Measurements from ENCODE around the gene SEC22C. TPM values are rescaled to one million over a fixed set of nuclear protein-coding genes. Genes with fewer than 3 reads are reported as not detected.

SEC22C gene
- polyA plus RNA-seq, 1 donor (not counting 4 experiments of a cell fraction or from before 2014, with no cell fraction given), result 58.4 TPM

GRCh38 chr3:42517117-42517516, 64.7 kb downstream of the SEC22C start:
- TF ChIP-seq CTCF (optimal IDR thresholded peaks at IDR 0.05 in 1 of 3, IDR thresholded peaks at IDR 0.05 in 1 of 3, conservative IDR thresholded peaks at IDR 0.05 in 1 of 3; ENCODE audit: extremely low read depth in 1 of 3, insufficient read depth in 2 of 3, low read length in 3 of 3), result no peak
- no peak for TF ChIP-seq EZH2 (IDR thresholded peaks at IDR 0.05; ENCODE audit: low read length)
- no peak overlapping the region for H3K4me2 ChIP-seq (ENCODE audit: control insufficient read depth, extremely low read depth, insufficient read depth, low read depth, low read length)
- H3K79me2 ChIP-seq (ENCODE audit: control insufficient read depth, insufficient read depth, low read length), result no peaks in the 10 kb centered on the region
- H3K4me1 ChIP-seq (ENCODE audit: control insufficient read depth, extremely low read depth, insufficient read depth, low read length), result peaks cover 33% of the 10 kb centered on the region
- H3K9me1 ChIP-seq (ENCODE audit: control insufficient read depth, extremely low read depth, insufficient read depth, low read length), result no peaks in the 10 kb centered on the region
- dilution Hi-C loops (cut with MboI; ENCODE audit: extremely low pct_ligation_motif_present, low sequenced_read_pairs), result no loop called here
- no peak overlapping the region for H3K9ac ChIP-seq (ENCODE audit: control insufficient read depth, extremely low read depth, insufficient read depth, low read length)
- no peaks in the 10 kb centered on the region for H3K36me3 ChIP-seq (ENCODE audit: control insufficient read depth in 2 of 2, extremely low read depth in 1 of 2, insufficient read depth in 2 of 2, low read length in 2 of 2)
- DNase-seq (ENCODE audit: low read depth, low spot score), result no peak
- no peak for FAIRE-seq
- H3K27me3 ChIP-seq (ENCODE audit: control insufficient read depth, extremely low read depth, insufficient read depth, low read length), result no peaks in the 10 kb centered on the region
- H3K4me3 ChIP-seq (ENCODE audit: control insufficient read depth in 2 of 3, extremely low read depth in 1 of 3, insufficient read depth in 2 of 3, low read depth in 1 of 3, low read length in 3 of 3), result no peak overlapping the region
- no peak overlapping the region for H3K27ac ChIP-seq (ENCODE audit: control insufficient read depth, insufficient read depth, low read length)
- no peaks in the 10 kb centered on the region for H3K9me3 ChIP-seq (ENCODE audit: control insufficient read depth, low read depth, low read length)
- no peaks in the 10 kb centered on the region for H4K20me1 ChIP-seq (ENCODE audit: control insufficient read depth, extremely low read depth, insufficient read depth, low read length)
- H2AFZ ChIP-seq (ENCODE audit: control insufficient read depth, low read length), result no peak overlapping the region

- dilution Hi-C loops (cut with MboI; ENCODE audit: extremely low pct_ligation_motif_present, low sequenced_read_pairs), result no loop called here
- no peaks in the 10 kb centered on the region for H3K9me1 ChIP-seq (ENCODE audit: control insufficient read depth, extremely low read depth, insufficient read depth, low read length)
- DNase-seq (ENCODE audit: low read depth, low spot score) (no peak), FAIRE-seq (no peak)
- no peaks in the 10 kb centered on the region for H3K36me3 ChIP-seq (ENCODE audit: control insufficient read depth in 2 of 2, extremely low read depth in 1 of 2, insufficient read depth in 2 of 2, low read length in 2 of 2)
- H2AFZ ChIP-seq (ENCODE audit: control insufficient read depth, low read length), result peak overlapping the region; percentile 14
- H3K79me2 ChIP-seq (ENCODE audit: control insufficient read depth, insufficient read depth, low read length), result no peaks in the 10 kb centered on the region
- peak overlapping the region; percentile 40 for H3K4me2 ChIP-seq (ENCODE audit: control insufficient read depth, extremely low read depth, insufficient read depth, low read depth, low read length)
- TF ChIP-seq CTCF (optimal IDR thresholded peaks at IDR 0.05 in 1 of 3, IDR thresholded peaks at IDR 0.05 in 1 of 3, conservative IDR thresholded peaks at IDR 0.05 in 1 of 3; ENCODE audit: extremely low read depth in 1 of 3, insufficient read depth in 2 of 3, low read length in 3 of 3) (no peak), EZH2 (IDR thresholded peaks at IDR 0.05; ENCODE audit: low read length) (no peak)
- H3K9ac ChIP-seq (ENCODE audit: control insufficient read depth, extremely low read depth, insufficient read depth, low read length), result peak overlapping the region; percentile 23
- H4K20me1 ChIP-seq (ENCODE audit: control insufficient read depth, extremely low read depth, insufficient read depth, low read length), result no peaks in the 10 kb centered on the region
- no peaks in the 10 kb centered on the region for H3K9me3 ChIP-seq (ENCODE audit: control insufficient read depth, low read depth, low read length)
- no peaks in the 10 kb centered on the region for H3K27me3 ChIP-seq (ENCODE audit: control insufficient read depth, extremely low read depth, insufficient read depth, low read length)
- no peak overlapping the region for H3K4me3 ChIP-seq (ENCODE audit: control insufficient read depth in 2 of 3, extremely low read depth in 1 of 3, insufficient read depth in 2 of 3, low read depth in 1 of 3, low read length in 3 of 3)
- peak overlapping the region; percentile 86 for H3K27ac ChIP-seq (ENCODE audit: control insufficient read depth, insufficient read depth, low read length)
- H3K4me1 ChIP-seq (ENCODE audit: control insufficient read depth, extremely low read depth, insufficient read depth, low read length), result peaks cover 33% of the 10 kb centered on the region
These were observed 65.3 kb downstream of the SEC22C start for GRCh38 chr3:42516443-42516842.

Data from keratinocyte (primary cell).